SK-N-SH treated with all-trans-retinoic acid at 6 μM for 48 hours (cell line): ENCODE data around the gene CLPSL2.

Experiments
- ATAC-seq: fragments of 200-7000 bp; cut with Tn5 transposase; 3 replicates; pipeline ENCODE4 v1.9.1; 2020; ENCODE audit warnings: mild to moderate bottlenecking, moderate library complexity
- ARNTL ChIP-seq: fragments of 450-650 bp; formaldehyde crosslinking; IDR thresholded peaks from 2 replicates; pipeline ENCODE4 v1.5.0; 2020; ENCODE audit warnings: low read depth, mild to moderate bottlenecking, moderate library complexity, borderline replicate concordance
- BACH2 ChIP-seq: fragments of 250-450 bp; sonication (Bioruptor Pico); IDR thresholded peaks from 2 replicates; pipeline ENCODE4 v1.9.0; 2021; ENCODE audit warnings: mild to moderate bottlenecking, borderline replicate concordance
- CREB5 ChIP-seq: fragments of 250-450 bp; sonication (Bioruptor Pico); IDR thresholded peaks from 2 replicates; pipeline ENCODE4 v1.5.1; 2020; ENCODE audit warnings: low read depth, mild to moderate bottlenecking, moderate library complexity
- CSDC2 ChIP-seq: fragments of 250-450 bp; sonication (Bioruptor Pico); IDR thresholded peaks from 2 replicates; pipeline ENCODE4 v1.5.0; 2020; ENCODE audit warnings: mild to moderate bottlenecking, moderate library complexity
- CSRNP3 ChIP-seq: fragments of 250-450 bp; sonication (Bioruptor Pico); IDR thresholded peaks from 2 replicates; pipeline ENCODE4 v1.5.1; 2021; ENCODE audit warnings: mild to moderate bottlenecking, moderate library complexity
- ESRRG ChIP-seq: fragments of 250-450 bp; sonication (Bioruptor Pico); IDR thresholded peaks from 2 replicates; pipeline ENCODE4 v1.6.1; 2021; ENCODE audit warnings: mild to moderate bottlenecking
- GLIS3 ChIP-seq: fragments of 250-450 bp; sonication (Bioruptor Pico); IDR thresholded peaks from 2 replicates; pipeline ENCODE4 v1.5.0; 2020; ENCODE audit warnings: mild to moderate bottlenecking, moderate library complexity
- ISL1 ChIP-seq: fragments of 250-450 bp; sonication (Bioruptor Pico); IDR thresholded peaks from 2 replicates; pipeline ENCODE4 v2.1.2; 2022; ENCODE audit warnings: mild to moderate bottlenecking, moderate library complexity
- OSR1 ChIP-seq: fragments of 250-450 bp; sonication (Bioruptor Pico); IDR thresholded peaks from 2 replicates; pipeline ENCODE4 v1.8.0; 2022; ENCODE audit warnings: moderate library complexity, mild to moderate bottlenecking, inconsistent platforms
- POU6F1 ChIP-seq: fragments of 250-450 bp; sonication (Bioruptor Pico); IDR thresholded peaks from 2 replicates; pipeline ENCODE4 v1.8.0; 2021; ENCODE audit warnings: low read depth, mild to moderate bottlenecking, moderate library complexity, borderline replicate concordance
- PPARA ChIP-seq: fragments of 250-450 bp; sonication (Bioruptor Pico); IDR thresholded peaks from 2 replicates; pipeline ENCODE4 v1.5.0; 2020; ENCODE audit warnings: mild to moderate bottlenecking, borderline replicate concordance
- RARB ChIP-seq: fragments of 250-450 bp; sonication (Bioruptor Pico); IDR thresholded peaks from 2 replicates; pipeline ENCODE4 v1.8.0; 2021; ENCODE audit warnings: mild to moderate bottlenecking, moderate library complexity
- SNAI2 ChIP-seq: fragments of 250-450 bp; sonication (Bioruptor Pico); IDR thresholded peaks from 2 replicates; pipeline ENCODE4 v1.5.0; 2020; ENCODE audit warnings: mild to moderate bottlenecking, moderate library complexity
- TCF4 ChIP-seq: fragments of 250-450 bp; sonication (Bioruptor Pico); IDR thresholded peaks from 2 replicates; pipeline ENCODE4 v1.8.0; 2021; ENCODE audit warnings: mild to moderate bottlenecking, moderate library complexity, borderline replicate concordance
- TOX ChIP-seq: fragments of 250-450 bp; sonication (Bioruptor Pico); IDR thresholded peaks from 2 replicates; pipeline ENCODE4 v1.8.0; 2021; ENCODE audit warnings: mild to moderate bottlenecking, moderate library complexity, borderline replicate concordance
- TSHZ2 ChIP-seq: fragments of 250-450 bp; sonication (Bioruptor Pico); IDR thresholded peaks from 2 replicates; pipeline ENCODE4 v1.5.0; 2020; ENCODE audit warnings: mild to moderate bottlenecking, moderate library complexity
- ZC3H10 ChIP-seq: fragments of 250-450 bp; sonication (Bioruptor Pico); IDR thresholded peaks from 2 replicates; pipeline ENCODE4 v1.5.1; 2021; ENCODE audit warnings: mild to moderate bottlenecking, moderate library complexity
- ZFP3 ChIP-seq: fragments of 250-450 bp; sonication (Bioruptor Pico); IDR thresholded peaks from 2 replicates; pipeline ENCODE4 v1.5.0; 2020; ENCODE audit warnings: mild to moderate bottlenecking, moderate library complexity
- ZFP30 ChIP-seq: fragments of 450-650 bp; formaldehyde crosslinking; IDR thresholded peaks from 2 replicates; pipeline ENCODE4 v1.5.0; 2022; ENCODE audit warnings: mild to moderate bottlenecking, moderate library complexity
- ZNF565 ChIP-seq: fragments of 450-650 bp; formaldehyde crosslinking; conservative IDR thresholded peaks from 2 replicates; pipeline ENCODE4 v1.5.0; 2020; ENCODE audit warnings: low read depth, mild to moderate bottlenecking, moderate library complexity
- ZNF70 ChIP-seq: fragments of 450-650 bp; formaldehyde crosslinking; IDR thresholded peaks from 2 replicates; pipeline ENCODE4 v1.5.0; 2020; ENCODE audit warnings: mild to moderate bottlenecking, moderate library complexity
- ZNF8 ChIP-seq: fragments of 450-650 bp; formaldehyde crosslinking; IDR thresholded peaks from 2 replicates; pipeline ENCODE4 v1.5.0; 2020; ENCODE audit warnings: mild to moderate bottlenecking, moderate library complexity

The CLPSL2 gene

GRCh38 chr6:35809809-35810208, 33.4 kb downstream of the CLPSL2 start (continued):
- TF ChIP-seq CSRNP3, result no peak

GRCh38 chr6:35810971-35811698, 34.7 kb downstream of the CLPSL2 start:
- TF ChIP-seq SNAI2 (CRISPR knock-in tag), result no peak
- no peak for TF ChIP-seq PPARA (CRISPR knock-in tag)
- no peak for TF ChIP-seq ARNTL (CRISPR knock-in tag)
- TF ChIP-seq OSR1, result no peak
- no peak for TF ChIP-seq ISL1
- no peak for TF ChIP-seq ZNF8 (CRISPR knock-in tag)
- TF ChIP-seq TCF4, result no peak
- peak; percentile 85 for ATAC-seq

- ATAC-seq, result peak; percentile 35; the same call in 2 of the 3 replicates
- TF ChIP-seq TSHZ2 (CRISPR knock-in tag), result no peak
- no peak for TF ChIP-seq RARB (CRISPR knock-in tag)
These were observed 35.2 kb downstream of the CLPSL2 start for GRCh38 chr6:35811699-35811995.

GRCh38 chr6:35817515-35817914, 41.1 kb downstream of the CLPSL2 start:
- ATAC-seq, result no peak
- TF ChIP-seq BACH2 (no peak), CSDC2 (CRISPR knock-in tag) (no peak), ZNF8 (CRISPR knock-in tag) (no peak), CREB5 (CRISPR knock-in tag) (no peak), CSRNP3 (no peak), TSHZ2 (CRISPR knock-in tag) (no peak), RARB (CRISPR knock-in tag) (no peak), OSR1 (no peak), TOX (CRISPR knock-in tag) (no peak), PPARA (CRISPR knock-in tag) (no peak), GLIS3 (CRISPR knock-in tag) (no peak), ESRRG (no peak), TCF4 (no peak)

GRCh38 chr6:35823601-35824000, 47.2 kb downstream of the CLPSL2 start:
- ATAC-seq, result no peak
- TF ChIP-seq ZFP30 (CRISPR knock-in tag) (no peak), ARNTL (CRISPR knock-in tag) (no peak), ZNF70 (CRISPR knock-in tag) (no peak), CSDC2 (CRISPR knock-in tag) (no peak), OSR1 (no peak), ZC3H10 (CRISPR knock-in tag) (no peak), ZFP3 (CRISPR knock-in tag) (no peak), BACH2 (no peak), ZNF565 (CRISPR knock-in tag) (no peak), RARB (CRISPR knock-in tag) (no peak), CSRNP3 (no peak), ZNF8 (CRISPR knock-in tag) (no peak), POU6F1 (CRISPR knock-in tag) (no peak)
